Measurements from ENCODE around the gene CHTF8. TPM values are rescaled to one million over a fixed set of nuclear protein-coding genes. Genes with fewer than 3 reads are reported as not detected.

Gene CHTF8
- total RNA-seq, 4 donors from 2014 or later = 77.8 to 124 (median 82.8) TPM

DNA sequence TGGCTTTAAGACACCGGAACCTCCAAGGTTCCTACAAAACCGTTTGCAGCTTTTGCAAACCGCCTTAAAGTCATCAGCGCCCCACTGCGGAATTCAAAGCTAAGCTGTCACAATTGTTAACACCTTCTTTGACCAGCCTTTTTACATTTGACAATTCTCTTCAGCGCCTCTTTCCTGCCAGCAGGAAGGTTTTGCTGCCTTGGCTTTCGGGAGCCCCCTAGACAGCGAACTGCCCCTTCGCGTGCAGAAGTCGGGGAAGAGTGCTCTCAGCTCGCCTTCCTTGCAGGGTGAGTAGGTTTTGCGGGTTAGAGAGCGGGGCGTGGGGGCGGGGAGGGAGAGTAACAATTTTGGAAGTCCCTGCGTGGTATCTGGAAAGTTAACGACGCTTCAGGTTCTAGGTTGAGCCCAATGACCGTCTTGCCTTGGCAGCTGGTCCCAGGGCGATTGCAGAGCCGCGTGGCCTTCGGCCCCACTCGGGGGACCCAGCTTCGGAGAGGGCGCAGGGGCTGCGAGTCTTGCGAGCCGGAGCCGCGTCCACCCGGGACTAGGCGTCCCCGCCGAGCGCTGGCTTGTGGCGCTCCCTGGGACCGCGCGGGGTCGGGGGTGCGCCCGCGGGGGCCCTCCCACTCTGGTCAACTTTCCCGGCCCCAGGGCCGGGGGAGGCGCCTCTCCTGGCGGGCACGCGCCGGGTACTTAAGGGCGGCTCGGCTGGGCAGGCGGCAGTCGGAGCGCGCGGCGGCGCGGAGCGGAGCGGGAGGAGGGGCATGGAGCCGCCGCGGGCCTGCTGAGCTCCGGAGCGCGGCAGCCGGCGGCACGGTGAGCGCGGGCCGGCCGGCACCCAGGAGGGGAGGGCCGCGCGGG is 26.7 kb downstream of the CHTF8 start, which contains the start of gene HAS3:
Gene HAS3 (plus strand): TSS at position 153 of the 861 bp plus-strand sequence. CDS start 3,743 bp downstream, outside the sequence.
- peak within 1 kb of the TSS; percentile 36 for H3K4me3 ChIP-seq (ENCODE audit: low read depth, poor library complexity, severe bottlenecking)
- TF ChIP-seq, protein P1, sequence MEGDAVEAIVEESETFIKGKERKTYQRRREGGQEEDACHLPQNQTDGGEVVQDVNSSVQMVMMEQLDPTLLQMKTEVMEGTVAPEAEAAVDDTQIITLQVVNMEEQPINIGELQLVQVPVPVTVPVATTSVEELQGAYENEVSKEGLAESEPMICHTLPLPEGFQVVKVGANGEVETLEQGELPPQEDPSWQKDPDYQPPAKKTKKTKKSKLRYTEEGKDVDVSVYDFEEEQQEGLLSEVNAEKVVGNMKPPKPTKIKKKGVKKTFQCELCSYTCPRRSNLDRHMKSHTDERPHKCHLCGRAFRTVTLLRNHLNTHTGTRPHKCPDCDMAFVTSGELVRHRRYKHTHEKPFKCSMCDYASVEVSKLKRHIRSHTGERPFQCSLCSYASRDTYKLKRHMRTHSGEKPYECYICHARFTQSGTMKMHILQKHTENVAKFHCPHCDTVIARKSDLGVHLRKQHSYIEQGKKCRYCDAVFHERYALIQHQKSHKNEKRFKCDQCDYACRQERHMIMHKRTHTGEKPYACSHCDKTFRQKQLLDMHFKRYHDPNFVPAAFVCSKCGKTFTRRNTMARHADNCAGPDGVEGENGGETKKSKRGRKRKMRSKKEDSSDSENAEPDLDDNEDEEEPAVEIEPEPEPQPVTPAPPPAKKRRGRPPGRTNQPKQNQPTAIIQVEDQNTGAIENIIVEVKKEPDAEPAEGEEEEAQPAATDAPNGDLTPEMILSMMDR (IDR thresholded peaks at IDR 0.05) = no peak
- TF ChIP-seq POLR2A (IDR thresholded peaks at IDR 0.05) = no peak
- WGBS, 2 donors = 1% methylated on average over 25 to 42 of the region's 80 CpGs
- DNase-seq (ENCODE audit: low spot score in 2 of 2) = peak in 1 of 2 donors; percentile 29
- intact Hi-C loops (cut with DNase I; ENCODE audit: low total_unique reads) = no loop called here

DNA sequence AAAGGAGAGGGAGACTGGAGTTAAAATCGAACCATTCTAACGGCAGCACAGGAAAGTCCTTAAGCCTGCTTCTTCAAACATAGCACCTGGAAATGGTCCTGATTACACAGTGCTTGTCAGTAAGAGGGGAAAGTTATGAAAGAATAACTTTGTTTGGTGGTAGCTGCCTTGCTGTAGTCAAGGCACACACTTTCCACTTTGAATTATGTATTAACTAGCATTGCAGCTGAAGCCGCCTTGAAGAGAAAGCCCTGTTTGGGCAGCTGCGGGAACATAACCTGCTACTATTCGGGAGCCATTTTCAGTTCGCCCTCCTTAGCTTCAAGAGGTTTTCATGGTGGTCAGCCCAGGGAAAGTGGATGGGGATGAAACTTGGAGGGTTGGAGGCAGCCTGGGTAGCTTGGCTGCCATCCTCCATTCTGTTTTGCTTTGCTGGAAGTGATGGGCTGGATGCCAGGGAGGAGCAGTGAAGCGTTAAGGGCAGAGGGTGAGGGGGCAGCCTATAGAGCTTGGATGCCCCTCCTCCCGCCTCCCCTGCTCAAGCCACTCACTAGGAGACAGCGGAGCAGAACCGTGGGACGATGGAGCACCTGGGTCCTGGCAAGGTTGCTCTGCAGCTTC is 32.2 kb downstream of the CHTF8 start:
- TF ChIP-seq POLR2A (IDR thresholded peaks at IDR 0.05) = no peak
- TF ChIP-seq, protein P1 (IDR thresholded peaks at IDR 0.05) = no peak
- WGBS, 2 donors = 52 to 64% methylated on average over 11 of the region's 11 CpGs
- intact Hi-C loops (cut with DNase I; ENCODE audit: low total_unique reads) = no loop called here
- H3K4me3 ChIP-seq (ENCODE audit: low read depth, poor library complexity, severe bottlenecking) = no peak overlapping the region
- no peak for DNase-seq (ENCODE audit: low spot score in 2 of 2)

DNA sequence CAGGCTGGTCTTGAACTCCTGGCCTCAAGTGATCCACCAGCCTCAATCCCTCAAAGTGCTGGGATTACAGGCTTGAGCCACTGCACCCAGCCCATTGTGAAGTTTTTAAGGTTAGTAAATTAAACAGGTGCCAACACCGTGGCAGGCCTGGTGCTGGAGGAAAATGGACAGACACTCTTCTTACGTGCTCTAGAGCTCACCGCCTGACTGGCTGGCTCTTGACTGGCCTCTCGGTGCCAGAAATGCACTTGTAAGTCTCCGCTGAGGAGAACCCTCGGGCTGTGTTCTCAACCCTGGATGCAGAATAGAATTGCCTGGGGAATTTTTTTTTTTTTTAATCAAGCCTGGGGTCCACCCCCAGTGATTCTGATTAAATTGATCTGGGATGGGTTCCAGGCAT is 37.2 kb downstream of the CHTF8 start:
- TF ChIP-seq, protein P1 (IDR thresholded peaks at IDR 0.05) = no peak
- TF ChIP-seq POLR2A (IDR thresholded peaks at IDR 0.05) = no peak
- 68 to 79% methylated on average over 6 of the region's 6 CpGs for WGBS, 2 donors
- no peak overlapping the region for H3K4me3 ChIP-seq (ENCODE audit: low read depth, poor library complexity, severe bottlenecking)
- no peak for DNase-seq (ENCODE audit: low spot score in 2 of 2)
- intact Hi-C loops (cut with DNase I; ENCODE audit: low total_unique reads) = no loop called here

DNA sequence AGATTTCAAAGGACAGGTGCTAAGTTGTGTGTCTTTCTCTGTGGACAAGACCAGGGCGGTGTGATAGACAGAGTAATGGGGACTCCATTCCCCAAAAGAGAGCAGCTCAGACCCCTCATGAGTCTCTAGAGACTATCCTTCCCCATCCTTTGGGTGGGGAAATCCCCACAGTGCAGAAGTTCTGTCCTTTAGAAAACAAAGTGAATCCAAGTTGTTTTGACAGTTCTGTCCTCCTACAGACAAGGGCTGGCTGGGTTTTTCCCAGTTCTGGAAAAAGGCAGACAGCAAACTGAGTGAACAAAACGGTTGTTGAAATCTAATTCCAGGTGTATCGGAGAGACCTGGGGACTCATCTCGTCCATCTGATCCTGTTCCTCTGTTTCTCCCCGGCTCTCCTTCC is 37.9 kb downstream of the CHTF8 start:
- intact Hi-C loops (cut with DNase I; ENCODE audit: low total_unique reads) = no loop called here
- DNase-seq (ENCODE audit: low spot score in 2 of 2) = no peak
- 75 to 76% methylated on average over 5 of the region's 5 CpGs for WGBS, 2 donors
- no peak for TF ChIP-seq POLR2A (IDR thresholded peaks at IDR 0.05)
- TF ChIP-seq, protein P1 (IDR thresholded peaks at IDR 0.05) = no peak
- H3K4me3 ChIP-seq (ENCODE audit: low read depth, poor library complexity, severe bottlenecking) = no peak overlapping the region

DNA sequence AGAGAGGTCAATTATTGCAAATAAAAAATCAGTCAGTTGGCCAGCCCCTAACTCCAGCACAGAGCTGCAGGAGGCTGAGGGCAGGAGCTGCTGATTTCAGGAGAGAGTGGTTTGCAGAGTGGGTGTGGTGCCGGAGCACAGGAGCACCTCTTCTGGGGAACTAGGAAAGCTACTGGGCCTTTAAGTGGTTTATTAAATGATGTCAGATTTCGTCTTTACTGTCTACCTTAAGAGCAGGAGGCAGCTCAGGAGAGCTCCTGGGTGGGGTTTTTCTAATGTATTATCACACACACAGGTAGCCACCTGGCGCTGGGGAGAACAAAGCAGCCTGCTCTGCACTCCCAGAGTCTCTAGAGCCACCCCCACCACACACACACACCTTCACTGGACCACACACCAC is 38.4 kb downstream of the CHTF8 start:
- 50 to 52% methylated on average over 3 of the region's 3 CpGs for WGBS, 2 donors
- no peak overlapping the region for H3K4me3 ChIP-seq (ENCODE audit: low read depth, poor library complexity, severe bottlenecking)
- no peak for DNase-seq (ENCODE audit: low spot score in 2 of 2)
- TF ChIP-seq POLR2A (IDR thresholded peaks at IDR 0.05) = no peak
- TF ChIP-seq, protein P1 (IDR thresholded peaks at IDR 0.05) = no peak
- intact Hi-C loops (cut with DNase I; ENCODE audit: low total_unique reads) = no loop called here
